HG02973 (cell line): ENCODE data around the gene NPM3.

Source experiments
- ATAC-seq: cut with Tn5 transposase; IDR thresholded peaks from one replicate; pipeline ENCODE4 v1.9.1; 2021; ENCODE audit warnings: moderate library complexity; ENCODE audit not compliant: unreplicated experiment

NPM3 gene

GRCh38 chr10:101760510-101760909 lies 22.7 kb downstream of the NPM3 start:
- ATAC-seq: no peak

GRCh38 chr10:101759309-101760247 lies 23.7 kb downstream of the NPM3 start:
- no peak for ATAC-seq

- ATAC-seq: no peak
Observed at GRCh38 chr10:101758858-101759257, 24.4 kb downstream of the NPM3 start.

- ATAC-seq: no peak
Observed at GRCh38 chr10:101752241-101752640, 31.0 kb downstream of the NPM3 start.

GRCh38 chr10:101749047-101750016 lies 33.9 kb downstream of the NPM3 start:
- ATAC-seq: no peak

GRCh38 chr10:101748496-101748895 lies 34.8 kb downstream of the NPM3 start:
- no peak for ATAC-seq

- no peak for ATAC-seq
Observed at GRCh38 chr10:101745074-101745696, 38.1 kb downstream of the NPM3 start.

- no peak for ATAC-seq
Observed at GRCh38 chr10:101744267-101744666, 39.0 kb downstream of the NPM3 start.

GRCh38 chr10:101741938-101742337 lies 41.3 kb downstream of the NPM3 start:
- ATAC-seq: no peak

- ATAC-seq: no peak
Observed at GRCh38 chr10:101736666-101737065, 46.6 kb downstream of the NPM3 start.

- no peak for ATAC-seq
Observed at GRCh38 chr10:101732096-101732495, 51.1 kb downstream of the NPM3 start.
